ENCODE measurements around the gene ABCD2.

The ABCD2 gene

GRCh38 chr12:39573971-39574370 lies 45.6 kb downstream of the ABCD2 start:
- Histone ChIP-seq H3K36me3 (ENCODE audit: control insufficient read depth in 2 of 2, insufficient read depth in 1 of 2, low read length in 2 of 2) (no peaks in the 10 kb centered on the region), H3K27ac (ENCODE audit: extremely low read depth, low read depth, low read length) (no peak overlapping the region), H3K4me3 (ENCODE audit: low read depth, low read length) (no peak overlapping the region), H3K4me1 (ENCODE audit: control insufficient read depth, insufficient read depth, low read length) (no peaks in the 10 kb centered on the region), H3K9me3 (ENCODE audit: control insufficient read depth, insufficient read depth, low read depth, low read length) (no peaks in the 10 kb centered on the region)
- TF ChIP-seq ZNF692 (tag by site-specific recombination; IDR thresholded peaks at IDR 0.05) (no peak), ZNF362 (tag by site-specific recombination; IDR thresholded peaks at IDR 0.05) (no peak), FEZF1 (tag by site-specific recombination; IDR thresholded peaks at IDR 0.05) (no peak), ZNF140 (tag by site-specific recombination; IDR thresholded peaks at IDR 0.05) (no peak), ZNF423 (tag by site-specific recombination; IDR thresholded peaks at IDR 0.05) (no peak), ZNF174 (tag by site-specific recombination; IDR thresholded peaks at IDR 0.05) (no peak), ZNF549 (tag by site-specific recombination; IDR thresholded peaks at IDR 0.05) (no peak), PATZ1 (tag by site-specific recombination; IDR thresholded peaks at IDR 0.05) (no peak), ZNF792 (tag by site-specific recombination; IDR thresholded peaks at IDR 0.05) (no peak), SP3 (tag by site-specific recombination; IDR thresholded peaks at IDR 0.05) (no peak), ZBTB20 (tag by site-specific recombination; IDR thresholded peaks at IDR 0.05) (no peak), ZFP3 (tag by site-specific recombination; IDR thresholded peaks at IDR 0.05; ENCODE audit: low read depth) (no peak), ZNF639 (tag by site-specific recombination; IDR thresholded peaks at IDR 0.05) (no peak), ELK4 (IDR thresholded peaks at IDR 0.05; ENCODE audit: borderline replicate concordance, low read depth, low read length) (no peak), ZNF26 (tag by site-specific recombination; IDR thresholded peaks at IDR 0.05) (no peak), ZSCAN5A (tag by site-specific recombination; IDR thresholded peaks at IDR 0.05) (no peak), ZNF664 (tag by site-specific recombination; IDR thresholded peaks at IDR 0.05) (no peak), ZNF350 (tag by site-specific recombination; IDR thresholded peaks at IDR 0.05) (no peak), ZFP41 (tag by site-specific recombination; IDR thresholded peaks at IDR 0.05; ENCODE audit: borderline replicate concordance) (no peak)
- ChIA-PET CTCF (no interaction called here), POLR2A (no interaction called here)
